Measurements from ENCODE around the gene TRDN. TPM values are rescaled to one million over a fixed set of nuclear protein-coding genes. Genes with fewer than 3 reads are reported as not detected.

TRDN gene, protein sequence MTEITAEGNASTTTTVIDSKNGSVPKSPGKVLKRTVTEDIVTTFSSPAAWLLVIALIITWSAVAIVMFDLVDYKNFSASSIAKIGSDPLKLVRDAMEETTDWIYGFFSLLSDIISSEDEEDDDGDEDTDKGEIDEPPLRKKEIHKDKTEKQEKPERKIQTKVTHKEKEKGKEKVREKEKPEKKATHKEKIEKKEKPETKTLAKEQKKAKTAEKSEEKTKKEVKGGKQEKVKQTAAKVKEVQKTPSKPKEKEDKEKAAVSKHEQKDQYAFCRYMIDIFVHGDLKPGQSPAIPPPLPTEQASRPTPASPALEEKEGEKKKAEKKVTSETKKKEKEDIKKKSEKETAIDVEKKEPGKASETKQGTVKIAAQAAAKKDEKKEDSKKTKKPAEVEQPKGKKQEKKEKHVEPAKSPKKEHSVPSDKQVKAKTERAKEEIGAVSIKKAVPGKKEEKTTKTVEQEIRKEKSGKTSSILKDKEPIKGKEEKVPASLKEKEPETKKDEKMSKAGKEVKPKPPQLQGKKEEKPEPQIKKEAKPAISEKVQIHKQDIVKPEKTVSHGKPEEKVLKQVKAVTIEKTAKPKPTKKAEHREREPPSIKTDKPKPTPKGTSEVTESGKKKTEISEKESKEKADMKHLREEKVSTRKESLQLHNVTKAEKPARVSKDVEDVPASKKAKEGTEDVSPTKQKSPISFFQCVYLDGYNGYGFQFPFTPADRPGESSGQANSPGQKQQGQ
- total RNA-seq (1 to 10 TPM in 3 of 7 donors, under 1 TPM in 3, not detected in 1; under 0.01 to 5.7 (median 1.3) TPM), polyA plus RNA-seq (1 to 10 TPM in 1 of 2 donors, under 1 TPM in 1; 0.12 to 7.8 TPM)
- long read RNA-seq, donor 1, result 0 reads
- long read RNA-seq, donor 2, result 0 reads
- long read RNA-seq, donor 3, partial matches to known transcripts, result 2 of 4 reads
- long read RNA-seq, donor 3, other reads (novel, unspliced or antisense), result 1 of 4 reads

- no peak within 1 kb of the TSS for H3K4me3 ChIP-seq
- H3K27me3 ChIP-seq, result no peaks in the 10 kb centered on the region
- no peaks in the 10 kb centered on the region for H3K4me1 ChIP-seq (ENCODE audit: insufficient read depth)
- intact Hi-C loops (cut with DNase I), result no loop called here
- no peak for DNase-seq
- no peaks in the 10 kb centered on the region for H3K36me3 ChIP-seq
- TF ChIP-seq POLR2A (IDR thresholded peaks at IDR 0.05) (no peak), EP300 (IDR thresholded peaks at IDR 0.05) (no peak), CTCF (IDR thresholded peaks at IDR 0.05) (no peak)
- H3K27ac ChIP-seq, result no peak within 1 kb of the TSS
- H3K9me3 ChIP-seq, result no peaks in the 10 kb centered on the region
- WGBS, 3 donors, result 52 to 60% (median 59%) methylated on average over 3 of the region's 3 CpGs
These were observed at the start of gene TRDN for GRCh38 chr6:123636782-123637181. Gene TRDN, minus strand, starts transcription at chr6:123636950. Its CDS starts 175 bp downstream, at chr6:123636775.

GRCh38 chr6:123681957-123682462, 45.3 kb upstream of the TRDN start:
- WGBS, 3 donors, result 74 to 84% (median 76%) methylated on average over 1 of the region's 1 CpG
- Histone ChIP-seq H3K36me3 (no peaks in the 10 kb centered on the region), H3K4me3 (no peak overlapping the region), H3K27me3 (no peaks in the 10 kb centered on the region), H3K9me3 (no peaks in the 10 kb centered on the region), H3K4me1 (ENCODE audit: insufficient read depth) (no peaks in the 10 kb centered on the region), H3K27ac (no peak overlapping the region)
- intact Hi-C loops (cut with DNase I), result no loop called here
- TF ChIP-seq EP300 (IDR thresholded peaks at IDR 0.05), result no peak
- TF ChIP-seq POLR2A (IDR thresholded peaks at IDR 0.05), result no peak
- TF ChIP-seq CTCF (IDR thresholded peaks at IDR 0.05), result no peak
- no peak for DNase-seq

GRCh38 chr6:123677897-123678296, 41.1 kb upstream of the TRDN start:
- intact Hi-C loops (cut with DNase I), result no loop called here

More at GRCh38 chr6:123677897-123678296, 41.1 kb upstream of the TRDN start:
- 77 to 81% (median 78%) methylated on average over 4 of the region's 4 CpGs for WGBS, 3 donors
- no peak overlapping the region for H3K4me3 ChIP-seq
- no peak for DNase-seq
- no peaks in the 10 kb centered on the region for H3K36me3 ChIP-seq
- no peaks in the 10 kb centered on the region for H3K4me1 ChIP-seq (ENCODE audit: insufficient read depth)
- no peak for TF ChIP-seq POLR2A (IDR thresholded peaks at IDR 0.05)
- no peak for TF ChIP-seq EP300 (IDR thresholded peaks at IDR 0.05)
- TF ChIP-seq CTCF (IDR thresholded peaks at IDR 0.05), result no peak
- no peaks in the 10 kb centered on the region for H3K9me3 ChIP-seq
- no peak overlapping the region for H3K27ac ChIP-seq
- no peaks in the 10 kb centered on the region for H3K27me3 ChIP-seq

Measured in ovary (tissue), 10 donors.